ENCODE data around the gene MRPL50.

GRCh38 chr9:101443364-101443771, 45.0 kb upstream of the MRPL50 start:
- TF ChIP-seq JUNB (IDR thresholded peaks at IDR 0.05) (no peak), POLR2A (IDR thresholded peaks at IDR 0.05; ENCODE audit: low read length) (no peak), CTCF (IDR thresholded peaks at IDR 0.05) (no peak), KDM1A (IDR thresholded peaks at IDR 0.05; ENCODE audit: low read depth) (no peak), PBX3 (IDR thresholded peaks at IDR 0.05) (no peak), HES2 (IDR thresholded peaks at IDR 0.05) (no peak), ELK1 (IDR thresholded peaks at IDR 0.05; ENCODE audit: low read depth, low read length) (no peak), E2F6 (IDR thresholded peaks at IDR 0.05; ENCODE audit: borderline replicate concordance, low read depth) (no peak), HOXA7 (CRISPR knock-in tag; IDR thresholded peaks at IDR 0.05) (no peak)

All from A549 (cell line).